NCI-H2107 treated with DMSO at 0.1 percent for 48 hours (cell line): ENCODE results near the gene MGARP.

ENCODE experiments used
- DNase-seq: peaks from one replicate; lab custom pipeline; 2025; ENCODE audit not compliant: unreplicated experiment; lab: John Stamatoyannopoulos, UW

MGARP gene

GRCh38 chr4:139245590-139245989 is 34.4 kb downstream of the MGARP start:
- DNase-seq: no peak

GRCh38 chr4:139243448-139244365 is 36.3 kb downstream of the MGARP start:
- no peak for DNase-seq

- no peak for DNase-seq
Observed at GRCh38 chr4:139242511-139243051, 37.4 kb downstream of the MGARP start.

GRCh38 chr4:139241784-139242151 is 38.3 kb downstream of the MGARP start:
- no peak for DNase-seq

- DNase-seq: no peak
Observed at GRCh38 chr4:139241086-139241783, 38.8 kb downstream of the MGARP start.

- no peak for DNase-seq
Observed at GRCh38 chr4:139239127-139239772, 40.8 kb downstream of the MGARP start.

GRCh38 chr4:139234253-139234652 is 45.8 kb downstream of the MGARP start:
- no peak for DNase-seq

- peak; percentile 18 for DNase-seq
Observed at GRCh38 chr4:139229534-139230039, 50.4 kb downstream of the MGARP start.

GRCh38 chr4:139227729-139228404 is 52.2 kb downstream of the MGARP start:
- no peak for DNase-seq

- no peak for DNase-seq
Observed at GRCh38 chr4:139223682-139224317, 56.2 kb downstream of the MGARP start.

GRCh38 chr4:139222215-139222614 is 57.8 kb downstream of the MGARP start:
- DNase-seq: no peak

- DNase-seq: no peak
Observed at GRCh38 chr4:139221687-139222086, 58.3 kb downstream of the MGARP start.

GRCh38 chr4:139219450-139220055 is 60.5 kb downstream of the MGARP start:
- DNase-seq: no peak
